DLD1 (cell line): ENCODE data around the gene ARFGEF3.
"Not testable (repeated sequence)": the region's sequence is repeated elsewhere in the genome, so short reads cannot be mapped to it uniquely, and the experiment has no call there.

Source experiments
- in situ Hi-C: cut with HindIII; loops from 2 replicates; pipeline ENCODE4 v1.10.0; 2017; ENCODE audit warnings: low sequenced_read_pairs

The ARFGEF3 gene

GRCh38 chr6:138161338-138162110 lies at the start of gene ARFGEF3:
Gene ARFGEF3 (plus strand): TSS chr6:138161939. CDS start chr6:138162087, 148 bp downstream.
- in situ Hi-C loops: no loop called here

- in situ Hi-C loops: no loop called here
Observed at GRCh38 chr6:138113588-138114210, 48.0 kb upstream of the ARFGEF3 start.

- in situ Hi-C loops: no loop called here
Observed at GRCh38 chr6:138115201-138115600, 46.5 kb upstream of the ARFGEF3 start.

- in situ Hi-C loops: no loop called here
Observed at GRCh38 chr6:138115877-138116660, 45.7 kb upstream of the ARFGEF3 start.

GRCh38 chr6:138116661-138116999 lies 45.1 kb upstream of the ARFGEF3 start:
- in situ Hi-C loops: no loop called here

- in situ Hi-C loops: no loop called here
Observed at GRCh38 chr6:138117376-138117914, 44.3 kb upstream of the ARFGEF3 start.

GRCh38 chr6:138119229-138119628 lies 42.5 kb upstream of the ARFGEF3 start:
- in situ Hi-C loops: not testable (repeated sequence)

GRCh38 chr6:138119976-138120375 lies 41.8 kb upstream of the ARFGEF3 start:
- in situ Hi-C loops: no loop called here

GRCh38 chr6:138124096-138124495 lies 37.6 kb upstream of the ARFGEF3 start:
- in situ Hi-C loops: no loop called here

- in situ Hi-C loops: no loop called here
Observed at GRCh38 chr6:138128096-138128495, 33.6 kb upstream of the ARFGEF3 start.

GRCh38 chr6:138129190-138129589 lies 32.5 kb upstream of the ARFGEF3 start:
- in situ Hi-C loops: no loop called here

- in situ Hi-C loops: no loop called here
Observed at GRCh38 chr6:138142806-138143205, 18.9 kb upstream of the ARFGEF3 start.

GRCh38 chr6:138145402-138145801 lies 16.3 kb upstream of the ARFGEF3 start:
- in situ Hi-C loops: no loop called here

GRCh38 chr6:138146544-138146943 lies 15.2 kb upstream of the ARFGEF3 start:
- in situ Hi-C loops: no loop called here

GRCh38 chr6:138155443-138155842 lies 6.3 kb upstream of the ARFGEF3 start:
- in situ Hi-C loops: no loop called here

GRCh38 chr6:138157986-138158638 lies 3.6 kb upstream of the ARFGEF3 start:
- in situ Hi-C loops: no loop called here

- in situ Hi-C loops: no loop called here
Observed at GRCh38 chr6:138159246-138159645, 2.5 kb upstream of the ARFGEF3 start.

- in situ Hi-C loops: no loop called here
Observed at GRCh38 chr6:138160329-138161087, 1.2 kb upstream of the ARFGEF3 start.

GRCh38 chr6:138161088-138161337 lies 726 bp upstream of the ARFGEF3 start:
- in situ Hi-C loops: no loop called here

GRCh38 chr6:138162111-138162954 lies 594 bp downstream of the ARFGEF3 start:
- in situ Hi-C loops: no loop called here
